Tracheal epithelial cell (primary cell): Measurements from ENCODE around the gene EID2. TPM values are rescaled to one million over a fixed set of nuclear protein-coding genes. Genes with fewer than 3 reads are reported as not detected.

ENCODE experiments used
- total RNA-seq: library from RNA; depleted of rRNA; stranded (reverse); fragments of >200 nt; gene quantifications from 2 replicates; pipeline ENCODE4 v1.2.1, GENCODE V29; 2014

Gene EID2
- 4.5 and 5.1 TPM in 2 replicates for total RNA-seq

GRCh38 chr19:39539518-39540332 lies at the start of gene EID2:
Gene EID2 (minus strand): TSS chr19:39540161. CDS start chr19:39540079, 82 bp downstream.

GRCh38 chr19:39532233-39533002 lies 7.5 kb downstream of the EID2 start, which contains the start of gene EID2B:
Gene EID2B (minus strand): TSS chr19:39532852. CDS start chr19:39532802, 50 bp downstream.

GRCh38 chr19:39514840-39515550 lies 25.0 kb downstream of the EID2 start, which contains the start of gene SELENOV:
Gene SELENOV (plus strand): TSS chr19:39515139. CDS start chr19:39515213, 74 bp downstream.

GRCh38 chr19:39498798-39499642 lies 40.9 kb downstream of the EID2 start, which contains the start of gene DLL3:
Gene DLL3 (plus strand): TSS chr19:39498947. CDS start chr19:39498975, 28 bp downstream.

Other genes starting within 250 kb of the EID2 start
- gene IFNL1, start 243.8 kb downstream of the EID2 start, total RNA-seq: not detected in 2 replicates
- gene LRFN1, start 219.3 kb downstream of the EID2 start, total RNA-seq: 0.24 and 0.43 TPM in 2 replicates
- not detected in 2 replicates for gene GMFG, start 204.1 kb downstream of the EID2 start, total RNA-seq
- gene SAMD4B, start 197.7 kb downstream of the EID2 start, total RNA-seq: 31.5 and 37.6 TPM in 2 replicates
- 11.1 and 23.6 TPM in 2 replicates for gene PAF1, start 149.1 kb downstream of the EID2 start, total RNA-seq
- 9.8 and 10.4 TPM in 2 replicates for gene MED29, start 148.8 kb downstream of the EID2 start, total RNA-seq
- 5.8 TPM in 2 replicates for gene ZFP36, start 133.3 kb downstream of the EID2 start, total RNA-seq
- 3.6 and 8.2 TPM in 2 replicates for gene PLEKHG2, start 127.5 kb downstream of the EID2 start, total RNA-seq
- 72.5 and 139 TPM in 2 replicates for gene RPS16, start 104.2 kb downstream of the EID2 start, total RNA-seq
- gene SUPT5H, start 94.6 kb downstream of the EID2 start, total RNA-seq: 28.1 and 48.0 TPM in 2 replicates
- gene TIMM50, start 59.3 kb downstream of the EID2 start, total RNA-seq: 100 and 120 TPM in 2 replicates
- gene DLL3, start 41.2 kb downstream of the EID2 start, total RNA-seq: 0.64 and 0.72 TPM in 2 replicates
- not detected in 2 replicates for gene SELENOV, start 25.0 kb downstream of the EID2 start, total RNA-seq
- gene EID2B, start 7.3 kb downstream of the EID2 start, total RNA-seq: 1.1 and 1.2 TPM in 2 replicates
- not detected in 2 replicates for gene LGALS13, start 62.4 kb upstream of the EID2 start, total RNA-seq
- gene LGALS16, start 115.8 kb upstream of the EID2 start, total RNA-seq: not detected in 2 replicates
- gene LGALS14, start 164.3 kb upstream of the EID2 start, total RNA-seq: not detected in 2 replicates
- not detected in 2 replicates for gene CLC, start 197.9 kb upstream of the EID2 start, total RNA-seq
- gene LEUTX, start 238.7 kb upstream of the EID2 start, total RNA-seq: not detected in 2 replicates